HepG2 (cell line): ENCODE measurements around the gene SPATC1L. TPM values are rescaled to one million over a fixed set of nuclear protein-coding genes. Genes with fewer than 3 reads are reported as not detected.

ENCODE experiments used
- ATAC-seq: fragments of 200-7000 bp; cut with Tn5 transposase; 3 replicates; pipeline ENCODE4 v1.9.1; 2020; ENCODE audit warnings: mild to moderate bottlenecking, moderate library complexity
- BruUV-seq: library from RNA; stranded (reverse); fragments of 400-500 nt; replicated peaks from 2 replicates; lab custom pipeline; 2021; lab: Mats Ljungman, UMichigan
- CTCF ChIA-PET: fragments of 300-600 bp; formaldehyde crosslinking; extraction: SDS; loops from one replicate; lab custom pipeline; 2021; ENCODE audit warnings: low total read pairs, inconsistent platforms, low intra/inter-chr PET ratio; lab: Yijun Ruan, JAX
- POLR2A ChIA-PET: fragments of 350-600 bp; sonication (Branson Sonifier 250); formaldehyde crosslinking; loops from one replicate; lab custom pipeline; 2020; ENCODE audit warnings: antibody characterized with exemption, inconsistent platforms; lab: Yijun Ruan, JAX
- DNase-seq: peaks from one replicate; pipeline ENCODE4 v3.0.0-alpha.2; 2015; ENCODE audit warnings: low spot score
- FAIRE-seq: peaks from 3 replicates; lab custom pipeline; 2011; peaks lifted over from hg19 to GRCh38; lab: Jason Lieb, UNC
- H2AFZ ChIP-seq: one replicate; pipeline ENCODE4 v1.6.1; 2011; ENCODE audit warnings: low read length, inconsistent platforms
- H3K27ac ChIP-seq: fragments of 300-600 bp; 3 replicates; pipeline ENCODE4 v1.8.0; 2011; ENCODE audit warnings: mixed run types, mild to moderate bottlenecking, mixed read lengths, low read length, inconsistent platforms; ENCODE audit not compliant: insufficient read depth; ENCODE audit errors: extremely low read length
- H3K27me3 ChIP-seq, 2 experiments: fragments of 200-600 bp in 1 of 2; 2 replicates in 1 of 2; 3 replicates in 1 of 2; pipeline versions ENCODE4 v1.6.0 to v1.8.0; 2011; ENCODE audit warnings: low read length in 2 of 2, mild to moderate bottlenecking in 2 of 2, moderate library complexity in 2 of 2, inconsistent platforms in 1 of 2; ENCODE audit not compliant: insufficient read depth in 2 of 2, control insufficient read depth in 1 of 2
- H3K36me3 ChIP-seq, 2 experiments: fragments of 200-600 bp in 1 of 2; replicated peaks in 1 of 2; 2 replicates in 1 of 2; 3 replicates in 1 of 2; pipeline versions ENCODE4 v1.5.1 to v1.8.0; 2011; ENCODE audit warnings: low read length in 2 of 2, inconsistent platforms in 1 of 2; ENCODE audit not compliant: insufficient read depth in 2 of 2, control insufficient read depth in 1 of 2
- H3K4me1 ChIP-seq: 2 replicates; pipeline ENCODE4 v1.5.1; 2012; ENCODE audit warnings: low read length, inconsistent platforms; ENCODE audit not compliant: insufficient read depth
- H3K4me2 ChIP-seq: 2 replicates; pipeline ENCODE4 v1.6.0; 2011; ENCODE audit warnings: low read depth, low read length, inconsistent platforms
- H3K4me3 ChIP-seq, 3 experiments: fragments of 200-600 bp in 1 of 3; sonication (generic), shearing (Covaris generic) in 1 of 3; replicated peaks in 1 of 3; 2 replicates each; pipeline ENCODE4 v1.5.1; 2011 to 2016; ENCODE audit warnings: low read length in 3 of 3, inconsistent platforms in 2 of 3, low read depth in 2 of 3, mild to moderate bottlenecking in 2 of 3, control low read depth in 1 of 3, mixed read lengths in 1 of 3; ENCODE audit not compliant: insufficient read depth in 1 of 3
- H3K79me2 ChIP-seq: one replicate; pipeline ENCODE4 v1.6.1; 2011; ENCODE audit warnings: low read length, inconsistent platforms; ENCODE audit not compliant: insufficient read depth
- H3K9ac ChIP-seq: 2 replicates; pipeline ENCODE4 v1.6.0; 2011; ENCODE audit warnings: mild to moderate bottlenecking, low read depth, low read length, inconsistent platforms; ENCODE audit not compliant: insufficient read depth
- H3K9me3 ChIP-seq: 2 replicates; pipeline ENCODE4 v1.5.1; 2012; ENCODE audit warnings: mild to moderate bottlenecking, low read length
- H4K20me1 ChIP-seq: 2 replicates; pipeline ENCODE4 v1.6.0; 2011; ENCODE audit warnings: inconsistent platforms, mild to moderate bottlenecking, low read length, moderate library complexity; ENCODE audit not compliant: insufficient read depth
- ATF7-NPFF ChIP-seq: sonication (generic); formaldehyde crosslinking; IDR thresholded peaks from 2 replicates; pipeline ENCODE4 v1.8.1; 2023; ENCODE audit warnings: mild to moderate bottlenecking, low read depth, missing genetic modification reagents, moderate library complexity
- FOXO4 ChIP-seq: sonication (generic); formaldehyde crosslinking; conservative IDR thresholded peaks from 2 replicates; pipeline ENCODE4 v1.8.1; 2023; ENCODE audit warnings: missing genetic modification reagents
- JDP2 ChIP-seq: sonication (generic); formaldehyde crosslinking; IDR thresholded peaks from 2 replicates; pipeline ENCODE4 v1.8.1; 2022; ENCODE audit warnings: missing genetic modification reagents, borderline replicate concordance
- MAFG ChIP-seq: sonication (generic); formaldehyde crosslinking; IDR thresholded peaks from 2 replicates; pipeline ENCODE4 v1.5.1; 2020; ENCODE audit warnings: mild to moderate bottlenecking, missing genetic modification reagents
- MIXL1 ChIP-seq: IDR thresholded peaks from 2 replicates; pipeline ENCODE4 v1.6.1; 2016
- PLRG1 ChIP-seq: fragments of 450-650 bp; conservative IDR thresholded peaks from 2 replicates; pipeline ENCODE4 v1.6.1; 2016
- XBP1 ChIP-seq: sonication (generic); formaldehyde crosslinking; IDR thresholded peaks from 2 replicates; pipeline ENCODE4 v1.5.0; 2020; ENCODE audit warnings: missing genetic modification reagents
- YEATS2 ChIP-seq: sonication (generic); formaldehyde crosslinking; IDR thresholded peaks from 2 replicates; pipeline ENCODE4 v1.4.0; 2020; ENCODE audit warnings: missing genetic modification reagents, borderline replicate concordance
- ZBTB46 ChIP-seq: sonication (generic); formaldehyde crosslinking; IDR thresholded peaks from 2 replicates; pipeline ENCODE4 v1.4.0; 2020; ENCODE audit warnings: mild to moderate bottlenecking, missing genetic modification reagents, borderline replicate concordance
- ZNF501 ChIP-seq: sonication (generic); formaldehyde crosslinking; IDR thresholded peaks from 2 replicates; pipeline ENCODE4 v1.5.1; 2020; ENCODE audit warnings: mild to moderate bottlenecking, moderate library complexity, missing genetic modification reagents
- WGBS: methylation state at CpG from one replicate; pipeline ENCODE4 v1.1.6; 2017; ENCODE audit warnings: low lambda C conversion rate; 5-methylcytosine and 5-hydroxymethylcytosine counted together
- in situ Hi-C: cut with HindIII; loops from 2 replicates; pipeline ENCODE4 v1.10.0; 2017; ENCODE audit warnings: low pct_unique_long_range_greater_than_20kb; ENCODE audit not compliant: extremely low pct_ligation_motif_present
- intact Hi-C: fragments of 100-400 bp; cut with micrococcal nuclease; formaldehyde crosslinking; loops from one replicate; pipeline ENCODE4 v1.10.0; 2022; ENCODE audit not compliant: unreplicated experiment
- polyA plus RNA-seq, 8 experiments: library from polyadenylated mRNA; depleted of rRNA in 3 of 8; stranded (reverse) in 7 of 8; unstranded in 1 of 8; fragments of >200 nt; fragmentation: Illumina TruSeq in 4 of 8; extraction: Trizol in 4 of 8; gene quantifications; 2 replicates each; pipeline versions ENCODE4 v1.2.1 to v1.2.3, GENCODE V29; 2011 to 2016; ENCODE audit warnings: low read depth in 4 of 8, missing spikeins in 1 of 8, mixed read lengths in 1 of 8; ENCODE audit not compliant: insufficient read depth in 1 of 8
- total RNA-seq, 5 experiments: library from RNA; depleted of rRNA; stranded (reverse); fragments of >200 nt; fragmentation: Illumina TruSeq; extraction: Trizol; gene quantifications; 2 replicates each; pipeline ENCODE4 v1.2.3, GENCODE V29; 2016; ENCODE audit warnings: low read depth in 1 of 5
- TF ChIP-seq, protein P1 (sequence below): IDR thresholded peaks from 2 replicates; pipeline ENCODE4 v1.6.1; 2016; ENCODE audit warnings: mild to moderate bottlenecking, missing biosample characterization, missing genetic modification reagents
- TF ChIP-seq, protein P2 (sequence below): sonication (generic); formaldehyde crosslinking; IDR thresholded peaks from 2 replicates; pipeline ENCODE4 v1.4.0; 2020; ENCODE audit warnings: mild to moderate bottlenecking, missing genetic modification reagents

The SPATC1L gene
- total and polyA plus RNA-seq, 2 of the 13 experiments (the other 11 are each of a cell fraction or from before 2014, with no cell fraction given) = 1.4 to 3.3 TPM

GRCh38 chr21:46181953-46182547 lies 2.2 kb downstream of the SPATC1L start:
- no peak overlapping the region for H3K4me2 ChIP-seq
- no peak overlapping the region for H2AFZ ChIP-seq
- in situ Hi-C loops (no loop called here), intact Hi-C loops (no loop called here)
- POLR2A ChIA-PET = no interaction called here
- no peak overlapping the region for H3K9ac ChIP-seq
- no peak for FAIRE-seq
- TF ChIP-seq MIXL1 (CRISPR knock-in tag) (no peak), ZBTB46 (CRISPR knock-in tag) (no peak), ATF7-NPFF (CRISPR knock-in tag) (no peak), JDP2 (CRISPR knock-in tag) (no peak), YEATS2 (CRISPR knock-in tag) (no peak), XBP1 (CRISPR knock-in tag) (no peak), ZNF501 (no peak), PLRG1 (no peak), MAFG (no peak), FOXO4 (CRISPR knock-in tag) (no peak)
- TF ChIP-seq, protein P1, sequence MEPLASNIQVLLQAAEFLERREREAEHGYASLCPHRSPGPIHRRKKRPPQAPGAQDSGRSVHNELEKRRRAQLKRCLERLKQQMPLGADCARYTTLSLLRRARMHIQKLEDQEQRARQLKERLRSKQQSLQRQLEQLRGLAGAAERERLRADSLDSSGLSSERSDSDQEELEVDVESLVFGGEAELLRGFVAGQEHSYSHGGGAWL (CRISPR knock-in tag) = no peak
- TF ChIP-seq, protein P2, sequence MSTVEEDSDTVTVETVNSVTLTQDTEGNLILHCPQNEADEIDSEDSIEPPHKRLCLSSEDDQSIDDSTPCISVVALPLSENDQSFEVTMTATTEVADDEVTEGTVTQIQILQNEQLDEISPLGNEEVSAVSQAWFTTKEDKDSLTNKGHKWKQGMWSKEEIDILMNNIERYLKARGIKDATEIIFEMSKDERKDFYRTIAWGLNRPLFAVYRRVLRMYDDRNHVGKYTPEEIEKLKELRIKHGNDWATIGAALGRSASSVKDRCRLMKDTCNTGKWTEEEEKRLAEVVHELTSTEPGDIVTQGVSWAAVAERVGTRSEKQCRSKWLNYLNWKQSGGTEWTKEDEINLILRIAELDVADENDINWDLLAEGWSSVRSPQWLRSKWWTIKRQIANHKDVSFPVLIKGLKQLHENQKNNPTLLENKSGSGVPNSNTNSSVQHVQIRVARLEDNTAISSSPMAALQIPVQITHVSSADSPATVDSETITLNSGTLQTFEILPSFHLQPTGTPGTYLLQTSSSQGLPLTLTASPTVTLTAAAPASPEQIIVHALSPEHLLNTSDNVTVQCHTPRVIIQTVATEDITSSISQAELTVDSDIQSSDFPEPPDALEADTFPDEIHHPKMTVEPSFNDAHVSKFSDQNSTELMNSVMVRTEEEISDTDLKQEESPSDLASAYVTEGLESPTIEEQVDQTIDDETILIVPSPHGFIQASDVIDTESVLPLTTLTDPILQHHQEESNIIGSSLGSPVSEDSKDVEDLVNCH (CRISPR knock-in tag) = no peak
- H3K4me3 ChIP-seq = no peak overlapping the region
- BruUV-seq = no TSS peak
- DNase-seq = no peak
- H3K27ac ChIP-seq = no peak overlapping the region
- 0 out of 2 replicates have a peak, but pooled peaks cover 2% of the 10 kb centered on the region for H4K20me1 ChIP-seq
- CTCF ChIA-PET = no interaction called here
- no peaks in the 10 kb centered on the region for H3K36me3 ChIP-seq
- WGBS = 64% methylated on average over 4 of the region's 16 CpGs
- peak; percentile 1; the same call in 1 of the 3 replicates for ATAC-seq
- no peaks in the 10 kb centered on the region for H3K9me3 ChIP-seq
- H3K4me1 ChIP-seq = peaks cover 20% of the 10 kb centered on the region
- H3K79me2 ChIP-seq = no peaks in the 10 kb centered on the region
- H3K27me3 ChIP-seq = no peaks in the 10 kb centered on the region; a peak in 1 of 5 replicates
